Cardiac fibroblast (primary cell): ENCODE results near the gene TCF23.

Experiments
- DNase-seq, 2 donors: peaks; one replicate each; pipeline versions ENCODE4 v3.0.0 to v3.0.0-alpha.2; 2010; ENCODE audit warnings: low read depth in 2 of 2
- H3K4me3 ChIP-seq, 2 donors: replicated peaks in 1 of 2; 1 replicate in 1 of 2; 2 replicates in 1 of 2; pipeline ENCODE4 v1.5.1; 2011; ENCODE audit warnings: low read depth in 2 of 2, low read length in 2 of 2, mild to moderate bottlenecking in 2 of 2, moderate library complexity in 1 of 2
- TF ChIP-seq, protein P1 (sequence below): IDR thresholded peaks from one replicate; pipeline ENCODE4 v1.5.1; 2011; ENCODE audit warnings: low read depth, mild to moderate bottlenecking, low read length, inconsistent platforms

Gene TCF23

DNA sequence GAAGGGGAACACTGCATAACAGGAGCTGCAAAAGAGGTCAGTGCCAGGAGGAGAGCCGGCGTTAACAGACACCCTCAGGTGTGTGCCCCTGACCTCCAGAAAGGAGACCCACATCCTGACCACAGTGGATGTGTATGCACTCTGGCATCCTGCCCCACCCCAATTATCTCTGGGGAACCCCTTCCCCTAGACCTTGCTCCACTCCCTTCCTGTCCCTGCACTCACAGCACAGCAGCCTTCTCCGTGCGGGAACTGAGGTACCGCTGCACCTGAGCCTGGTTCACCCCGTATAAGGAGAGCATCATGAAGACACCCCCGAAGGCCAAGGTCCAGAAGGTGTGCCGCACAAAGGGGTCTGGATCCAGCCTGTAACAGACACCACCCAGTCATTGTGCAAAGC, 55.8 kb downstream of the TCF23 start:
- TF ChIP-seq, protein P1, sequence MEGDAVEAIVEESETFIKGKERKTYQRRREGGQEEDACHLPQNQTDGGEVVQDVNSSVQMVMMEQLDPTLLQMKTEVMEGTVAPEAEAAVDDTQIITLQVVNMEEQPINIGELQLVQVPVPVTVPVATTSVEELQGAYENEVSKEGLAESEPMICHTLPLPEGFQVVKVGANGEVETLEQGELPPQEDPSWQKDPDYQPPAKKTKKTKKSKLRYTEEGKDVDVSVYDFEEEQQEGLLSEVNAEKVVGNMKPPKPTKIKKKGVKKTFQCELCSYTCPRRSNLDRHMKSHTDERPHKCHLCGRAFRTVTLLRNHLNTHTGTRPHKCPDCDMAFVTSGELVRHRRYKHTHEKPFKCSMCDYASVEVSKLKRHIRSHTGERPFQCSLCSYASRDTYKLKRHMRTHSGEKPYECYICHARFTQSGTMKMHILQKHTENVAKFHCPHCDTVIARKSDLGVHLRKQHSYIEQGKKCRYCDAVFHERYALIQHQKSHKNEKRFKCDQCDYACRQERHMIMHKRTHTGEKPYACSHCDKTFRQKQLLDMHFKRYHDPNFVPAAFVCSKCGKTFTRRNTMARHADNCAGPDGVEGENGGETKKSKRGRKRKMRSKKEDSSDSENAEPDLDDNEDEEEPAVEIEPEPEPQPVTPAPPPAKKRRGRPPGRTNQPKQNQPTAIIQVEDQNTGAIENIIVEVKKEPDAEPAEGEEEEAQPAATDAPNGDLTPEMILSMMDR = no peak
- DNase-seq = no peak
- no peak overlapping the region for H3K4me3 ChIP-seq

DNA sequence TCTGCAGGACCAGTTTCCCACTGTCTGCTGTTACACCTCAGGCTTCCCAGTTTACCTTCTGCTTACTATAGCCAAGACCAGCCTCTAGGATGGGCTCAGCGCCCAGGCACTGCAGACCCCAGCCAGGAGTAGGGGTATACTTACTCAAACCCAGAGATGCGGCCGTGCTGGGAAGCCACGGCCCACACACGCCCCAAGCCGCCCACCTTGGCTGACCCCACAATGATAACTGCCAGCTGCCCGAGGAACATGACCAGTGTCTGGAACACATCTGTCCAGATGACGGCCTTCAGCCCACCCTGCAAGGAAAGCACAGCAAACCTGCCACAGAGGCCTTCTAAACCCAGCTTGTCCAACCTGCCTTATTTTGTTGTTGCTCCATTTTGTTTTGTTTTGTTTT, 56.4 kb downstream of the TCF23 start:
- TF ChIP-seq, protein P1 = no peak
- no peak for DNase-seq
- no peak overlapping the region for H3K4me3 ChIP-seq

- no peak overlapping the region for H3K4me3 ChIP-seq
- TF ChIP-seq, protein P1 = no peak
- DNase-seq = no peak
Measured at GRCh38 chr2:27206346-27206745, 57.5 kb downstream of the TCF23 start.
